K562 (cell line): Measurements from ENCODE around the gene PLAAT1. TPM values are rescaled to one million over a fixed set of nuclear protein-coding genes. Genes with fewer than 3 reads are reported as not detected.

Source experiments
- ATAC-seq: fragments of 200-7000 bp; cut with Tn5 transposase; 3 replicates; pipeline ENCODE4 v1.9.1; 2020; ENCODE audit warnings: moderate library complexity
- BruUV-seq: library from RNA; stranded (reverse); fragments of 400-500 nt; replicated peaks from 2 replicates; lab custom pipeline; 2021; lab: Mats Ljungman, UMichigan
- CTCF ChIA-PET: fragments of 300-600 bp; formaldehyde crosslinking; extraction: SDS; loops from one replicate; lab custom pipeline; 2021; ENCODE audit warnings: low intra/inter-chr PET ratio; lab: Yijun Ruan, JAX
- POLR2A ChIA-PET: fragments of 300-600, 350-650 bp; sonication (Branson Sonifier 250); formaldehyde crosslinking; extraction: SDS; loops from one replicate; lab custom pipeline; 2021; ENCODE audit warnings: antibody characterized with exemption, inconsistent platforms; lab: Yijun Ruan, JAX
- DNase-seq, 4 experiments: peaks; one replicate each; pipeline versions ENCODE4 v3.0.0 to v3.0.0-alpha.2; 2011 to 2018; ENCODE audit warnings: low spot score in 3 of 4, mixed read lengths in 3 of 4; ENCODE audit errors: extremely low read depth in 1 of 4
- FAIRE-seq: peaks from 2 replicates; lab custom pipeline; 2011; peaks lifted over from hg19 to GRCh38; lab: Jason Lieb, UNC
- H2AFZ ChIP-seq: 2 replicates; pipeline ENCODE4 v1.6.0; 2011; ENCODE audit warnings: low read depth, low read length, control low read depth, inconsistent platforms
- H3K27ac ChIP-seq: fragments of 200-600 bp; 3 replicates; pipeline ENCODE4 v1.8.0; 2011; ENCODE audit warnings: low read depth, mild to moderate bottlenecking, control low read depth, inconsistent platforms, low read length, moderate library complexity, mixed read lengths; ENCODE audit errors: extremely low read depth
- H3K27me3 ChIP-seq, 2 experiments: fragments of 300-600 bp in 1 of 2; 2 replicates in 1 of 2; 3 replicates in 1 of 2; pipeline versions ENCODE4 v1.6.0 to v1.8.0; 2011; ENCODE audit warnings: inconsistent platforms in 2 of 2, low read length in 2 of 2, mild to moderate bottlenecking in 1 of 2, mixed read lengths in 1 of 2, moderate library complexity in 1 of 2; ENCODE audit not compliant: control insufficient read depth in 2 of 2, insufficient read depth in 2 of 2
- H3K36me3 ChIP-seq: fragments of 300-600 bp; 3 replicates; pipeline ENCODE4 v1.8.0; 2011; ENCODE audit warnings: mild to moderate bottlenecking, low read length, inconsistent platforms; ENCODE audit not compliant: control insufficient read depth, insufficient read depth
- H3K4me1 ChIP-seq, 2 experiments: fragments of 200-600 bp in 1 of 2; replicated peaks in 1 of 2; 2 replicates in 1 of 2; 3 replicates in 1 of 2; pipeline versions ENCODE4 v1.5.1 to v1.8.0; 2011; ENCODE audit warnings: inconsistent platforms in 2 of 2, low read length in 2 of 2, mild to moderate bottlenecking in 1 of 2, mixed read lengths in 1 of 2, moderate library complexity in 1 of 2; ENCODE audit not compliant: control insufficient read depth in 2 of 2, insufficient read depth in 2 of 2
- H3K4me2 ChIP-seq: 2 replicates; pipeline ENCODE4 v1.6.1; 2011; ENCODE audit warnings: low read length, control low read depth, inconsistent platforms, mixed read lengths; ENCODE audit not compliant: insufficient read depth
- H3K4me3 ChIP-seq: fragments of 200-600 bp; sonication (generic), shearing (Covaris generic); 2 replicates; pipeline ENCODE4 v1.5.1; 2016; ENCODE audit warnings: control low read depth, inconsistent platforms
- H3K79me2 ChIP-seq: fragments of 200-600 bp; 3 replicates; pipeline ENCODE4 v1.8.0; 2011; ENCODE audit warnings: low read length, inconsistent platforms; ENCODE audit not compliant: control insufficient read depth, insufficient read depth
- H3K9ac ChIP-seq, 2 experiments: 2 replicates each; pipeline versions ENCODE4 v1.6.0 to v1.6.1; 2011; ENCODE audit warnings: low read depth in 2 of 2, low read length in 2 of 2, control low read depth in 1 of 2, inconsistent platforms in 1 of 2, mild to moderate bottlenecking in 1 of 2, mixed read lengths in 1 of 2; ENCODE audit not compliant: insufficient read depth in 1 of 2
- H3K9me1 ChIP-seq: one replicate; pipeline ENCODE4 v1.6.0; 2011; ENCODE audit warnings: inconsistent platforms, mild to moderate bottlenecking, low read length, moderate library complexity; ENCODE audit not compliant: control insufficient read depth, insufficient read depth
- H3K9me3 ChIP-seq: replicated peaks from 2 replicates; pipeline ENCODE4 v1.5.1; 2011; ENCODE audit warnings: low read depth, low read length, inconsistent platforms; ENCODE audit not compliant: control insufficient read depth, insufficient read depth
- H4K20me1 ChIP-seq: replicated peaks from 2 replicates; pipeline ENCODE4 v1.6.1; 2011; ENCODE audit warnings: low read length, inconsistent platforms, mixed read lengths; ENCODE audit not compliant: control insufficient read depth, insufficient read depth
- AFF1 ChIP-seq, 2 experiments: fragments of 450-650 bp; IDR thresholded peaks; 2 replicates each; pipeline ENCODE4 v1.6.1; 2018; ENCODE audit warnings: mild to moderate bottlenecking in 2 of 2, low read depth in 1 of 2; ENCODE audit not compliant: partially characterized antibody in 2 of 2
- CAMTA2 ChIP-seq: fragments of 250-450 bp; sonication (Bioruptor Pico); conservative IDR thresholded peaks from 2 replicates; pipeline ENCODE4 v1.5.1; 2022
- GMEB1 ChIP-seq: fragments of 250-450 bp; sonication (Bioruptor Pico); IDR thresholded peaks from 2 replicates; pipeline ENCODE4 v1.4.0; 2020; ENCODE audit warnings: mild to moderate bottlenecking
- GTF2E2 ChIP-seq: fragments of 200-800 bp; sonication (Bioruptor generic); IDR thresholded peaks from 2 replicates; pipeline ENCODE4 v1.6.1; 2016; ENCODE audit warnings: missing genetic modification characterization, missing compliant biosample characterization
- HMGXB4 ChIP-seq: sonication (generic); formaldehyde crosslinking; IDR thresholded peaks from 2 replicates; pipeline ENCODE4 v1.8.1; 2023; ENCODE audit warnings: mild to moderate bottlenecking, missing genetic modification reagents
- PYGO2 ChIP-seq: fragments of 450-650 bp; IDR thresholded peaks from 2 replicates; pipeline ENCODE4 v1.6.1; 2016; ENCODE audit warnings: mild to moderate bottlenecking, missing genetic modification characterization, moderate library complexity, missing compliant biosample characterization
- RCOR1 ChIP-seq, 2 experiments: IDR thresholded peaks; 2 replicates each; pipeline ENCODE4 v1.6.1; 2012; ENCODE audit warnings: low read depth in 2 of 2, low read length in 2 of 2, borderline replicate concordance in 1 of 2, improper control_type of control experiment in 1 of 2
- SRSF7 ChIP-seq: fragments of 200-400 bp; formaldehyde crosslinking; optimal IDR thresholded peaks from 2 replicates; pipeline ENCODE3; 2017; ENCODE audit warnings: mild to moderate bottlenecking, low read depth, low read length
- ZNF212 ChIP-seq: fragments of 450-650 bp; formaldehyde crosslinking; IDR thresholded peaks from 2 replicates; pipeline ENCODE4 v1.4.0; 2020; ENCODE audit warnings: mild to moderate bottlenecking
- ZNF280A ChIP-seq: fragments of 450-650 bp; IDR thresholded peaks from 2 replicates; pipeline ENCODE4 v1.6.1; 2018; ENCODE audit warnings: mild to moderate bottlenecking, low read depth; ENCODE audit not compliant: partially characterized antibody
- ZSCAN29 ChIP-seq: fragments of 450-650 bp; IDR thresholded peaks from 2 replicates; pipeline ENCODE4 v1.6.1; 2017
- ZZZ3 ChIP-seq: fragments of 450-650 bp; IDR thresholded peaks from 2 replicates; pipeline ENCODE4 v1.6.1; 2016; ENCODE audit warnings: antibody characterized with exemption, mild to moderate bottlenecking, moderate library complexity
- WGBS: fragments of 100-300 bp; shearing (Covaris generic); methylation state at CpG from one replicate; pipeline ENCODE4 v1.1.6; 2016; ENCODE audit warnings: low coverage, mixed read lengths; ENCODE audit not compliant: insufficient coverage; ENCODE audit errors: missing lambda C conversion rate; 5-methylcytosine and 5-hydroxymethylcytosine counted together
- in situ Hi-C: fragments of 300-500 bp; cut with MboI; formaldehyde crosslinking; loops from 4 replicates; pipeline ENCODE4 v1.15.0; 2018; ENCODE audit warnings: inconsistent platforms, mixed read lengths
- intact Hi-C: fragments of 100-400 bp; cut with micrococcal nuclease; formaldehyde crosslinking; loops from 2 replicates; pipeline ENCODE4 v1.14.2; 2022
- polyA plus RNA-seq, 8 experiments: library from polyadenylated mRNA; depleted of rRNA in 4 of 8; stranded (reverse) in 5 of 8; unstranded in 3 of 8; fragments of >200 nt; fragmentation: Nextera tagmentation in 2 of 8; fragmentation: Illumina TruSeq in 1 of 8; extraction: Ambion mirVana in 2 of 8; extraction: Trizol in 1 of 8; gene quantifications; 2 replicates each; pipeline versions ENCODE4 v1.2.1 to v1.2.3, GENCODE V29; 2011 to 2014; ENCODE audit warnings: inconsistent platforms in 1 of 8, missing spikeins in 1 of 8
- total RNA-seq, 7 experiments: library from RNA; depleted of rRNA in 6 of 7; stranded (reverse); fragments of >200 nt in 6 of 7; fragmentation: Illumina TruSeq in 2 of 7; extraction: Trizol in 2 of 7; gene quantifications; 2 replicates each; pipeline versions ENCODE4 v1.2.1 to v1.2.3, GENCODE V29; 2011 to 2021; ENCODE audit warnings: low replicate concordance in 1 of 7

Gene PLAAT1
- total and polyA plus RNA-seq, 9 of the 15 experiments (the other 6 are each of a cell fraction or from before 2014, with no cell fraction given) = 0.34 to 3.1 (median 1.5) TPM

- TF ChIP-seq ZNF280A (no peak), GTF2E2 (tag) (no peak), ZNF212 (CRISPR knock-in tag) (no peak), ZSCAN29 (no peak), ZZZ3 (no peak), RCOR1 (IDR thresholded peaks at IDR 0.05; ENCODE audit: borderline replicate concordance in 1 of 2, low read depth in 2 of 2, low read length in 2 of 2) (no peak), PYGO2 (tag) (no peak)
- TF ChIP-seq, all 486 proteins: peak for 0
These were observed 10.4 kb upstream of the PLAAT1 start (continued) for GRCh38 chr3:193230610-193231009.

GRCh38 chr3:193231201-193231600 lies 9.8 kb upstream of the PLAAT1 start:
- POLR2A ChIA-PET = no interaction called here
- 3% methylated on average over 6 of the region's 6 CpGs for WGBS
- FAIRE-seq = no peak
- Histone ChIP-seq H3K4me2 (no peak overlapping the region), H3K27me3 (no peaks in the 10 kb centered on the region), H3K9me3 (no peaks in the 10 kb centered on the region), H3K79me2 (no peaks in the 10 kb centered on the region)
- TF ChIP-seq GMEB1 (no peak), CAMTA2 (CRISPR knock-in tag) (no peak), AFF1 (IDR thresholded peaks at IDR 0.05; ENCODE audit: low read depth in 1 of 2, partially characterized antibody in 2 of 2) (no peak), HMGXB4 (CRISPR knock-in tag) (no peak), SRSF7 (no peak)
- TF ChIP-seq, all 486 proteins: peak for 0
- Histone ChIP-seq H3K4me1 (no peaks in the 10 kb centered on the region), H3K27ac (no peak overlapping the region), H4K20me1 (no peaks in the 10 kb centered on the region), H3K9ac (no peak overlapping the region), H3K9me1 (no peaks in the 10 kb centered on the region), H3K36me3 (no peaks in the 10 kb centered on the region), H3K4me3 (no peak overlapping the region), H2AFZ (no peak overlapping the region)
- CTCF ChIA-PET = no interaction called here
- BruUV-seq = no TSS peak
- DNase-seq = no peak
- no peak for ATAC-seq
- in situ Hi-C loops = no loop called here
- intact Hi-C loops = no loop called here
